ENCODE data around the gene RARRES1.

DNA sequence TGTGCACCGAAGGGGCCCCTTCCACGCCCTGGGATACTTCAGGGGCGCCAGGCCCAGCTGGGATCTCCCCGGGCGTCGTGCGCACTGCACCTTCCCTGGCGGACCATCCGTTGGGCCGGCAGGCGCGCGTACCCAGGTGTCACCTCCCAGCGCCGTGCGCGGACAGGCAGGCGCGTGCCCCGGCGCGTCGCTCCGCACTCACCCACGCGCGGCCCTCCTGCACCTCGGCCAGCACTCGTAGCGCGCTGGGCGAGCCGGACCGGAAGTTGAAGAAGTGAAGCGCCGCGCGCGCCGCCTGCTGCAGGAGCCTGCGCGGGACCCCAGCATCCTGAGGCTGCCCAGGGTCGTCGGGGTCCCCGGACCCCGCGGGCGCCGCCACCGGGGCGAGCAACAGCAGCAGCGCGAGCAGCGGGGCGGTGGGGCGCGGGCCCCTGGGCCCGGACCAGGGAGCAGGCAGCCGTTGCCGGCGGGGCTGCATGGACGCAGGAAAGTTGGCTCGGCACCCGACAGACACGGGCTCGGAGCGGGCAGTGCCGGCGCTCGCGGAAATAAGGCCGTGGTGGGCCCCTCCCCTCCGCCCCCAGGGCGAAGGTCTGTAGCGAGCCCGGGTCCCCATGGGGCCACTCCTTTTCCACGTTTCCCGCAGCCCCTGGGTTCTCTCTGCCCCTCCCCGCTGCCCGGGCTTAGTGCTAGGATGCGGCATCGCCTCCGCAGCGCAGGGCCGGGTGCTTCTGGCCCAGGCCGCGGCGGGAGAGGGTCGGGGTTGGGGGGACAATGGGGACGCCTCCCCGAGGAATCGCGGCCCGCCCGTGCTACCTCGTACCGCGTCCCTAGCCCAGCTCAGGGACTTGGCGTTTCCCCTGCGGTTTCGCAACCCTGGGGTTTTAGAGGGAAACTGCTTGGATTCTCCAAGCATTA is at the start of gene RARRES1:
- no peak for TF ChIP-seq CTCF (IDR thresholded peaks at IDR 0.05; ENCODE audit: low read length)
- no peak for TF ChIP-seq EZH2 (optimal IDR thresholded peaks at IDR 0.05; ENCODE audit: low read depth, low read length)
- TF ChIP-seq EZH2phosphoT487 (IDR thresholded peaks at IDR 0.05; ENCODE audit: low read length) = no peak

Measured in MM.1S (cell line).